ENCODE data around the gene MLLT10. TPM values are rescaled to one million over a fixed set of nuclear protein-coding genes. Genes with fewer than 3 reads are reported as not detected.

The MLLT10 gene
- total RNA-seq, 1 donor from 2014 or later: 43.3 TPM

GRCh38 chr10:21732067-21732772, 198.2 kb downstream of the MLLT10 start:
- Histone ChIP-seq H3K9me3 (ENCODE audit: control insufficient read depth in 3 of 3, low read length in 3 of 3) (no peaks in the 10 kb centered on the region), H3K4me3 (ENCODE audit: low read length in 3 of 3) (no peak overlapping the region), H3K36me3 (ENCODE audit: control insufficient read depth in 3 of 3, insufficient read depth in 3 of 3, low read length in 3 of 3) (peaks cover 3 to 21% (median 20%) of the 10 kb centered on the region in 3 donors), H3K27ac (ENCODE audit: low read depth, low read length) (no peak overlapping the region), H3K9ac (ENCODE audit: low read depth in 1 of 3, low read length in 3 of 3) (no peak overlapping the region), H3K4me1 (ENCODE audit: control insufficient read depth in 3 of 3, insufficient read depth in 3 of 3, low read length in 3 of 3) (no peaks in the 10 kb centered on the region), H3K27me3 (ENCODE audit: control insufficient read depth in 3 of 3, insufficient read depth in 3 of 3, low read length in 3 of 3) (no peaks in the 10 kb centered on the region)

- Histone ChIP-seq H3K9me3 (ENCODE audit: control insufficient read depth in 3 of 3, low read length in 3 of 3) (no peaks in the 10 kb centered on the region), H3K4me1 (ENCODE audit: control insufficient read depth in 3 of 3, insufficient read depth in 3 of 3, low read length in 3 of 3) (no peaks in the 10 kb centered on the region), H3K4me3 (ENCODE audit: low read length in 3 of 3) (no peak overlapping the region), H3K27me3 (ENCODE audit: control insufficient read depth in 3 of 3, insufficient read depth in 3 of 3, low read length in 3 of 3) (no peaks in the 10 kb centered on the region), H3K9ac (ENCODE audit: low read depth in 1 of 3, low read length in 3 of 3) (no peak overlapping the region), H3K36me3 (ENCODE audit: control insufficient read depth in 3 of 3, insufficient read depth in 3 of 3, low read length in 3 of 3) (peaks cover 3 to 26% (median 24%) of the 10 kb centered on the region in 3 donors), H3K27ac (ENCODE audit: low read depth, low read length) (no peak overlapping the region)
Measured at GRCh38 chr10:21733710-21734109, 199.7 kb downstream of the MLLT10 start.

DNA sequence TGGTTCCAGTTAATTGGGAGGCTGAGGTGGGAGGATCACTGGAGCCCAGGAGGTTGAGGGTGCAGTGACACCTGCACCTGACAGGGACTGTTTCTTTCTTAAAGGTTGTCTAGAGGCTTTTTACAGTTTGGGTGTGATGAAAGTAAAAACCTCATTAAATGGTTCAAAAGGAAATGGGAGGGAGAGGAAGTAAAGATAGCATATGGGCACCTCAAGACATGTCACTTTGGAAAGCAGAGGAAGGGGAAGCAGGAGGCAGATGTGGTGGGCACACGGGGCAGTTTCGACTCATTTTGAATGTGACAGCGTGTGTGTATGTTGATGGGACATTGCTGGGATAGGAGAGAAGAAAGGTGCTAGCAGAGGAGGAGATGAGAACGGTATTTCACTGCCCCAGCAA, 203.1 kb downstream of the MLLT10 start:
- no peak overlapping the region for H3K4me3 ChIP-seq (ENCODE audit: low read length in 3 of 3)
- H3K9ac ChIP-seq (ENCODE audit: low read depth in 1 of 3, low read length in 3 of 3): no peak overlapping the region
- no peak overlapping the region for H3K27ac ChIP-seq (ENCODE audit: low read depth, low read length)
- H3K36me3 ChIP-seq (ENCODE audit: control insufficient read depth in 3 of 3, insufficient read depth in 3 of 3, low read length in 3 of 3): peaks cover 6 to 45% (median 37%) of the 10 kb centered on the region in 3 donors
- H3K27me3 ChIP-seq (ENCODE audit: control insufficient read depth in 3 of 3, insufficient read depth in 3 of 3, low read length in 3 of 3): no peaks in the 10 kb centered on the region
- H3K4me1 ChIP-seq (ENCODE audit: control insufficient read depth in 3 of 3, insufficient read depth in 3 of 3, low read length in 3 of 3): no peaks in the 10 kb centered on the region
- no peaks in the 10 kb centered on the region for H3K9me3 ChIP-seq (ENCODE audit: control insufficient read depth in 3 of 3, low read length in 3 of 3)

- H3K27ac ChIP-seq (ENCODE audit: low read depth, low read length): no peak overlapping the region
- H3K4me3 ChIP-seq (ENCODE audit: low read length in 3 of 3): no peak overlapping the region
- no peaks in the 10 kb centered on the region for H3K4me1 ChIP-seq (ENCODE audit: control insufficient read depth in 3 of 3, insufficient read depth in 3 of 3, low read length in 3 of 3)
- H3K27me3 ChIP-seq (ENCODE audit: control insufficient read depth in 3 of 3, insufficient read depth in 3 of 3, low read length in 3 of 3): no peaks in the 10 kb centered on the region
- no peaks in the 10 kb centered on the region for H3K9me3 ChIP-seq (ENCODE audit: control insufficient read depth in 3 of 3, low read length in 3 of 3)
- H3K36me3 ChIP-seq (ENCODE audit: control insufficient read depth in 3 of 3, insufficient read depth in 3 of 3, low read length in 3 of 3): peaks cover 20 to 60% (median 41%) of the 10 kb centered on the region in 3 donors
- no peak overlapping the region for H3K9ac ChIP-seq (ENCODE audit: low read depth in 1 of 3, low read length in 3 of 3)
Measured at GRCh38 chr10:21740989-21741388, 207.0 kb downstream of the MLLT10 start.

- H3K36me3 ChIP-seq (ENCODE audit: control insufficient read depth in 3 of 3, insufficient read depth in 3 of 3, low read length in 3 of 3): peaks cover 17 to 46% (median 37%) of the 10 kb centered on the region in 3 donors
- no peaks in the 10 kb centered on the region for H3K27me3 ChIP-seq (ENCODE audit: control insufficient read depth in 3 of 3, insufficient read depth in 3 of 3, low read length in 3 of 3)
- H3K4me1 ChIP-seq (ENCODE audit: control insufficient read depth in 3 of 3, insufficient read depth in 3 of 3, low read length in 3 of 3): no peaks in the 10 kb centered on the region
- no peak overlapping the region for H3K27ac ChIP-seq (ENCODE audit: low read depth, low read length)
- H3K9me3 ChIP-seq (ENCODE audit: control insufficient read depth in 3 of 3, low read length in 3 of 3): no peaks in the 10 kb centered on the region
- H3K4me3 ChIP-seq (ENCODE audit: low read length in 3 of 3): no peak overlapping the region
- H3K9ac ChIP-seq (ENCODE audit: low read depth in 1 of 3, low read length in 3 of 3): no peak overlapping the region
Measured at GRCh38 chr10:21742740-21743412, 208.8 kb downstream of the MLLT10 start.

DNA sequence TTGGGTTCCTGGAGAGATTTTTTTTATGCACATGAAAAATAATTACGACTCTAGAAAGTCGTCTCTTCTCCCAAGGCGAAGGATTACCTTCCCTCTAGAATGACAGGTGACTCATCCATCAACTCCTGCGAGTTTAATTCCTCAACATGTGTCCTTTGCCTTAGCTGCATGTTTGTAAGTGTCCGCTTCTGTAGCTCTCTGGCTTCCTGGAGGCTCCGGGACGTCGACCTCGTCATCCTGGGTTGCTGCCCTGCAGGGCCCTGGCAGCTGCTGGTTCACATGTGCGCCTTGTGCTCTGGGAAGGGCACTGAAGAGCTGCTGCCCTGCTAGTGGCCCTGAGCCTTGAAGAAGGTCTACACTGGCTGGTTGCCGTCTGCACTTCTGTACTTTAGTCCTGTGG, 210.2 kb downstream of the MLLT10 start:
- Histone ChIP-seq H3K36me3 (ENCODE audit: control insufficient read depth in 3 of 3, insufficient read depth in 3 of 3, low read length in 3 of 3) (peaks cover 17 to 41% (median 27%) of the 10 kb centered on the region in 3 donors), H3K9ac (ENCODE audit: low read depth in 1 of 3, low read length in 3 of 3) (no peak overlapping the region)

DNA sequence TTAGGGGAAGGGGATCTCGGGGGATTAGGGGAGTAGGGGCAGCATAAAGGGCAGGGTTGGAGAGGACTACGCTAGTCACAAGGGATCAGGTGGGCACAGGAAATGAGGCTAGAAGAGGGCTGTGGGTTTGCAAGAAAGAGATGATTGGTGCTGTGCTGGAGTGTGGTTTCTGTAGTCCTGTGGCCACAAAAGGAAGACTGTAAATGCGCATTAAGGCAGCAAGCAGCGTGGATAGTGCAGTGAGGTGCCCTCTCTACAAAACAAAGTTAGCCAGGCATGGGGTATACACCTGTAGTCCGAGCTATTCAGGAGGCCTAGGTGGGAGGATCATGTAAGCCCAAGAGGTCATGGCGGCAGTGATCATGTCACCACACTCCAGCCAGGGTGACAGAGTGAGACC, 212.1 kb downstream of the MLLT10 start:
- H3K9ac ChIP-seq (ENCODE audit: low read depth in 1 of 3, low read length in 3 of 3): no peak overlapping the region
- peaks cover 14 to 27% (median 18%) of the 10 kb centered on the region in 3 donors for H3K36me3 ChIP-seq (ENCODE audit: control insufficient read depth in 3 of 3, insufficient read depth in 3 of 3, low read length in 3 of 3)
- no peaks in the 10 kb centered on the region for H3K9me3 ChIP-seq (ENCODE audit: control insufficient read depth in 3 of 3, low read length in 3 of 3)
- H3K4me1 ChIP-seq (ENCODE audit: control insufficient read depth in 3 of 3, insufficient read depth in 3 of 3, low read length in 3 of 3): no peaks in the 10 kb centered on the region
- no peak overlapping the region for H3K4me3 ChIP-seq (ENCODE audit: low read length in 3 of 3)
- H3K27me3 ChIP-seq (ENCODE audit: control insufficient read depth in 3 of 3, insufficient read depth in 3 of 3, low read length in 3 of 3): no peaks in the 10 kb centered on the region
- H3K27ac ChIP-seq (ENCODE audit: low read depth, low read length): no peak overlapping the region

More for the DNA sequence above, 210.2 kb downstream of the MLLT10 start:
- H3K27me3 ChIP-seq (ENCODE audit: control insufficient read depth in 3 of 3, insufficient read depth in 3 of 3, low read length in 3 of 3): no peaks in the 10 kb centered on the region
- H3K9me3 ChIP-seq (ENCODE audit: control insufficient read depth in 3 of 3, low read length in 3 of 3): no peaks in the 10 kb centered on the region
- H3K27ac ChIP-seq (ENCODE audit: low read depth, low read length): no peak overlapping the region
- no peaks in the 10 kb centered on the region for H3K4me1 ChIP-seq (ENCODE audit: control insufficient read depth in 3 of 3, insufficient read depth in 3 of 3, low read length in 3 of 3)
- no peak overlapping the region for H3K4me3 ChIP-seq (ENCODE audit: low read length in 3 of 3)

DNA sequence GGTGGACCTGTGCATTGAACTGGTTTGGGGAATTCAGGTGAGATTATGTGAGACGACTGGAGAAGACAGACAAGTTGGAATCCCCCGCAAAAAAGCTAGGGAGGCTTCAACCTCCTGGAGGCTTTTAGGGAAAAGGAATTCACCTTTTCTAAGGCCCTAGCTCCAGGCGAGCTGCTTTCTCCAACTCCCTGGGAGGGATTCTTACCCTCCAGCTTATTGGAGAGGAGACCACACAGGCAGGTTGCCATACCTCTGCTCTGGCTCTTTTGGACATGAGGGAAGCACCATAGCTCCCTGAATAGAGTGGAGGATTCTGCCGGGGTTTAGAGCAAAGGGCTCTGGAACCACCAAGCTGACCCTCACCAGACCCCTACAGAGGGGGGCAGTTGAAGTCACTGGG, 213.8 kb downstream of the MLLT10 start:
- no peaks in the 10 kb centered on the region for H3K27me3 ChIP-seq (ENCODE audit: control insufficient read depth in 3 of 3, insufficient read depth in 3 of 3, low read length in 3 of 3)
- no peaks in the 10 kb centered on the region for H3K4me1 ChIP-seq (ENCODE audit: control insufficient read depth in 3 of 3, insufficient read depth in 3 of 3, low read length in 3 of 3)
- H3K9ac ChIP-seq (ENCODE audit: low read depth in 1 of 3, low read length in 3 of 3): no peak overlapping the region
- H3K36me3 ChIP-seq (ENCODE audit: control insufficient read depth in 3 of 3, insufficient read depth in 3 of 3, low read length in 3 of 3): peaks cover 11 to 15% (median 12%) of the 10 kb centered on the region in 3 donors
- H3K4me3 ChIP-seq (ENCODE audit: low read length in 3 of 3): no peak overlapping the region
- H3K27ac ChIP-seq (ENCODE audit: low read depth, low read length): no peak overlapping the region
- H3K9me3 ChIP-seq (ENCODE audit: control insufficient read depth in 3 of 3, low read length in 3 of 3): no peaks in the 10 kb centered on the region

DNA sequence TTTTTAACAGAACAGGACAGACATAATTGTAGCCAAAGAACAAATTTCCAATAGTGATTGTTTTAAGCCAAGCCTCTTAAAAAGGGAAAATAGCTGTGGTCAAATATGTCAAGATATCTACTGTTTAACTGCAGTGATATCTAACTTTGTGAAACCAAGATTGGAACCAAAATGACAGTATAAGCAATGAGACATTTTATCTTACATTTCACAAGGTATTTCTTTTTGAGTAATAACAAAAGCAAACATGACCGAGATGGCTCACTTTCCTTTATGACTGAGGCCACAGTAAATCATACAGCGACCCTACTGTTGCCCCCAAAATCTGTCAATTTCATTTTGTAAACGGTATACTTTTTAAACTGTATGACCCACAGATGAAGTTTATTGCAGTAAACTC, 215.8 kb downstream of the MLLT10 start:
- Histone ChIP-seq H3K4me1 (ENCODE audit: control insufficient read depth in 3 of 3, insufficient read depth in 3 of 3, low read length in 3 of 3) (no peaks in the 10 kb centered on the region), H3K9ac (ENCODE audit: low read depth in 1 of 3, low read length in 3 of 3) (no peak overlapping the region), H3K36me3 (ENCODE audit: control insufficient read depth in 3 of 3, insufficient read depth in 3 of 3, low read length in 3 of 3) (peaks cover 2 to 4% (median 4%) of the 10 kb centered on the region in 3 donors), H3K27me3 (ENCODE audit: control insufficient read depth in 3 of 3, insufficient read depth in 3 of 3, low read length in 3 of 3) (no peaks in the 10 kb centered on the region), H3K27ac (ENCODE audit: low read depth, low read length) (no peak overlapping the region), H3K4me3 (ENCODE audit: low read length in 3 of 3) (no peak overlapping the region), H3K9me3 (ENCODE audit: control insufficient read depth in 3 of 3, low read length in 3 of 3) (no peaks in the 10 kb centered on the region)

DNA sequence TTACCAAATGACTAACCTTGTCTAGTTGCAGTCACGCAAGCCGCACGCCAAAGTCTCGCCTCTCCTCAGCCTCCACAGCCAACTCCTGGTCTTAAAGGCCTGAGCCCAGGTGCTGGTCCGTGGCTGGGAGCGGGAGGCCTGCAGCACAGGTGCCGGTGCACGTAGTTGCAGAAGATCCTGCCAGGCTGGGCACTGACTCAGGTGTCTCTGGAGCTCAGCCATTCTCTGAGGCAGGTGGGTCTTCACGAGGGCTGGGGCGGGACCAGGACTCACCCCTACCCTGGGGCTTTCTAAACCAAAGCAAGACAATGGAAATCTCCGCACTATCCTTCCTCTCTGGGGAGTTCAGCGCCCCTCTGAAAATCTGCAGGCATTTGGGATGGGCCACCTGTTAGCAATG, 216.4 kb downstream of the MLLT10 start:
- Histone ChIP-seq H3K4me3 (ENCODE audit: low read length in 3 of 3) (no peak overlapping the region), H3K27me3 (ENCODE audit: control insufficient read depth in 3 of 3, insufficient read depth in 3 of 3, low read length in 3 of 3) (no peaks in the 10 kb centered on the region), H3K9me3 (ENCODE audit: control insufficient read depth in 3 of 3, low read length in 3 of 3) (no peaks in the 10 kb centered on the region), H3K36me3 (ENCODE audit: control insufficient read depth in 3 of 3, insufficient read depth in 3 of 3, low read length in 3 of 3) (peaks cover 0 to 4% (median 2%) of the 10 kb centered on the region in 3 donors), H3K27ac (ENCODE audit: low read depth, low read length) (no peak overlapping the region), H3K4me1 (ENCODE audit: control insufficient read depth in 3 of 3, insufficient read depth in 3 of 3, low read length in 3 of 3) (no peaks in the 10 kb centered on the region), H3K9ac (ENCODE audit: low read depth in 1 of 3, low read length in 3 of 3) (no peak overlapping the region)
